Measurements from ENCODE around the gene PIH1D1. TPM values are rescaled to one million over a fixed set of nuclear protein-coding genes. Genes with fewer than 3 reads are reported as not detected.

Gene PIH1D1
- total RNA-seq, 1 donor from 2014 or later = 108 TPM

- Histone ChIP-seq H3K27me3 (ENCODE audit: control insufficient read depth, insufficient read depth, low read length) (peaks cover 99% of the 10 kb centered on the region), H3K4me3 (ENCODE audit: low read depth, low read length) (no peak overlapping the region), H3K36me3 (ENCODE audit: control insufficient read depth, insufficient read depth, low read length) (no peaks in the 10 kb centered on the region)
- TF ChIP-seq CTCF (IDR thresholded peaks at IDR 0.05; ENCODE audit: insufficient read depth, low read length, poor library complexity, severe bottlenecking) = no peak
- no peak for DNase-seq (ENCODE audit: low read depth)
Observed at GRCh38 chr19:49431330-49431749, 20.3 kb downstream of the PIH1D1 start.

DNA sequence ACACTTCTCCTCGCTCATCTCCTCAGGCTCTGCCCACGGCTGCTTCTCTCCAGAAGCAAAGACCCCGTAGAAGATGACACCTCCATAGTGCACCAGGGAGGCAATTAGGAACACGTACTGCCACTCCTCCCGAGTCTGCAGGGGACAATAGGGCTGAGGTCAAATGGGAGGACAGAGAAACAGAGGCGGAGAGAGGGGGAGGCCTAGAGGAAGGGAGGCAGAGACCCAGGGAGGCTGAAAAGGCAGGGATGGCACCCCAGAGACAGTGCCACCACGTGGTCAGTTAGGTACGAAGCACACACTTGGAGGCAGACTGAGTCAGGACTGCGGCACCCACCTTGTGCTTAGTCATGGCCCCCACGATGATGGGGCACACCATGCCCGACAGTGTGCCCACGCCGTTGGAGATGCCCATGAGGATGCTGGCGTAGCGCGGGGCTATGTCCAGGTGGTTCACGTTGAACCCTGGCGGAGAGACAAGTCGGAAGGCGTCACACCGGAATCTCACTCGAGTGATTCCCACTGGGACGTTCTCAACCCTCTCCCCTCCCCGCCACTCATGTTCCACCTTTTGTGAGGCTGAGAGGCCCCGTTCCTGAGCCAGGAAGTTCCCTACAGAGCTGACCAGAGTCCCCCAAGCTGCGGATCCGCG is 20.8 kb downstream of the PIH1D1 start:
- no peak for DNase-seq (ENCODE audit: low read depth)
- no peaks in the 10 kb centered on the region for H3K36me3 ChIP-seq (ENCODE audit: control insufficient read depth, insufficient read depth, low read length)
- TF ChIP-seq CTCF (IDR thresholded peaks at IDR 0.05; ENCODE audit: insufficient read depth, low read length, poor library complexity, severe bottlenecking) = no peak
- H3K27me3 ChIP-seq (ENCODE audit: control insufficient read depth, insufficient read depth, low read length) = peaks cover 99% of the 10 kb centered on the region
- H3K4me3 ChIP-seq (ENCODE audit: low read depth, low read length) = no peak overlapping the region

DNA sequence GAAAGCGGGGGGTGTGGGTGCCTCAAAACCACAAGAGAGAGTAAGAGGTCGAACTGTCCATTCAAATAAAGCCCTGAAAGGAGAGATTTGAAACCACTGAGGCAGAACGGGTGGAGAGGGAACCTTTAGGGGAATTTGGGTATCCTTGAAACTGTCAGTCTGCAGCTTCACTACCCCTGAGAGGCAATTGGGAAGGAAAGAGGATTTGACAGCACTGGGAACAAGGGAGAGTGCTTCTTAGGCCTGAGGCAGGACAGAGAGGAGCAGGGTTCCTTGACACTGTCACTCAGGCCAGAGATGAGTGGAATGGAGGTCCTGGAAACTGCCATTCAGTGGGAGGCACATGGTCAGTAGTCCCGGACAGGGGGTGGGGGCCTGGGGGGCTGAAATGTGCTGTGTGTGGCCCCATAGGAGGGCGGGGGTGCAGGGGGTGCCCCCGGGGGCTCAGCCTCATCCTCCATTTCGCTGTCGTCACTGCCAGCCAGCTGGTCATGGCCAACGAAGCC is 21.4 kb downstream of the PIH1D1 start:
- no peaks in the 10 kb centered on the region for H3K36me3 ChIP-seq (ENCODE audit: control insufficient read depth, insufficient read depth, low read length)
- DNase-seq (ENCODE audit: low read depth) = no peak
- H3K4me3 ChIP-seq (ENCODE audit: low read depth, low read length) = no peak overlapping the region
- TF ChIP-seq CTCF (IDR thresholded peaks at IDR 0.05; ENCODE audit: insufficient read depth, low read length, poor library complexity, severe bottlenecking) = no peak
- H3K27me3 ChIP-seq (ENCODE audit: control insufficient read depth, insufficient read depth, low read length) = peaks cover 99% of the 10 kb centered on the region

GRCh38 chr19:49428547-49429451 is 22.8 kb downstream of the PIH1D1 start:
- H3K4me3 ChIP-seq (ENCODE audit: low read depth, low read length) = no peak overlapping the region
- peaks cover 98% of the 10 kb centered on the region for H3K27me3 ChIP-seq (ENCODE audit: control insufficient read depth, insufficient read depth, low read length)
- no peak for TF ChIP-seq CTCF (IDR thresholded peaks at IDR 0.05; ENCODE audit: insufficient read depth, low read length, poor library complexity, severe bottlenecking)
- H3K36me3 ChIP-seq (ENCODE audit: control insufficient read depth, insufficient read depth, low read length) = no peaks in the 10 kb centered on the region
- DNase-seq (ENCODE audit: low read depth) = no peak

DNA sequence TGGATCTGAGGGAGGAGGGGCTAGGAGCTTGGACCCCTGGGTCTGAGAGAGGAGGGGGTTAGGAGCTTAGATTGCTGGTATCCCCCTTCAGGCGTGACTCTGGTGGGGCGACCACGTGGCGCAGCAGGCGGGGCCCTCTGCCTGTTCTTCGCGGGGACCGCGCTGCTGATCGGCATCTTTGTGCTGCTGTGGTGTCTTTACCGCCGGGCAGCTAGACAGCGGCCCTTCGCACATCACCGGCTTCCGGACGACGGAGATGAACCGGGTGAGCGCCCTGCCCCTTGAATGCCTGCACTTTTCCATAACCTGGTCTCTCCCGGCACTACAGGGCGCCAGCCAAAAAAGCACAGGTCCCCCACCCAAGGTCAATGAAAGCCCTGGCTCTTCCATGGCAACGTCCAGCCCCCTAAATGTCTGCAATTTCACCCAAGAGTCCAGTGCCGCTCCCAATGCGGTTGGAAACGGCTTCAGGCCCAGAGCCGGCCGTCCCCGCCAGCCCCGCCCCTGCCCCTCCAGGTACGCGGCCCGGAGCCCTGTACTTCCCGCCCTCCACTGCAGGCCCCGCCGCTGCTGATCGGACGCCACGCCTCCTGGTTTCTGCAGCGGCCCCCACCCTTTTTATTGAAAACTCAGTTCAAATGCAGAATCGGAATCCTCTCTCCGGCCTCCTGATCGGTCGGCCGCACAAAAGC is 23.6 kb downstream of the PIH1D1 start:
- TF ChIP-seq CTCF (IDR thresholded peaks at IDR 0.05; ENCODE audit: insufficient read depth, low read length, poor library complexity, severe bottlenecking) = no peak
- Histone ChIP-seq H3K36me3 (ENCODE audit: control insufficient read depth, insufficient read depth, low read length) (no peaks in the 10 kb centered on the region), H3K4me3 (ENCODE audit: low read depth, low read length) (no peak overlapping the region), H3K27me3 (ENCODE audit: control insufficient read depth, insufficient read depth, low read length) (peaks cover 98% of the 10 kb centered on the region)
- no peak for DNase-seq (ENCODE audit: low read depth)

Data from kidney epithelial cell (primary cell).